ENCODE data around the gene DNAJC13.

The DNAJC13 gene

GRCh38 chr3:132538072-132538471 lies 120.8 kb downstream of the DNAJC13 start:
- no peak for TF ChIP-seq CTCF (IDR thresholded peaks at IDR 0.05)

GRCh38 chr3:132539681-132540080 lies 122.4 kb downstream of the DNAJC13 start:
- TF ChIP-seq CTCF (IDR thresholded peaks at IDR 0.05) = no peak

GRCh38 chr3:132542577-132542976 lies 125.3 kb downstream of the DNAJC13 start:
- TF ChIP-seq CTCF (IDR thresholded peaks at IDR 0.05) = no peak

- TF ChIP-seq CTCF (IDR thresholded peaks at IDR 0.05) = no peak
Observed at GRCh38 chr3:132543011-132543739, 125.9 kb downstream of the DNAJC13 start.

GRCh38 chr3:132544130-132544529 lies 126.8 kb downstream of the DNAJC13 start:
- TF ChIP-seq CTCF (IDR thresholded peaks at IDR 0.05) = no peak

GRCh38 chr3:132545471-132545870 lies 128.2 kb downstream of the DNAJC13 start:
- no peak for TF ChIP-seq CTCF (IDR thresholded peaks at IDR 0.05)

- no peak for TF ChIP-seq CTCF (IDR thresholded peaks at IDR 0.05)
Observed at GRCh38 chr3:132549169-132549568, 131.9 kb downstream of the DNAJC13 start.

Data from LNCAP (cell line).